Neural progenitor cell (in vitro differentiated cells): ENCODE results near the gene DCTN4. TPM values are rescaled to one million over a fixed set of nuclear protein-coding genes. Genes with fewer than 3 reads are reported as not detected.

Experiments used
- DNase-seq: peaks from one replicate; pipeline ENCODE4 v3.0.0-alpha.2; 2016; ENCODE audit warnings: low spot score
- H2AFZ ChIP-seq: fragments of 200-600 bp; sonication (generic); replicated peaks from 2 replicates; pipeline ENCODE4 v1.6.1; 2016; ENCODE audit warnings: antibody characterized with exemption
- H3F3A ChIP-seq: fragments of 200-600 bp; sonication (generic); 2 replicates; pipeline ENCODE4 v1.6.1; 2016; ENCODE audit warnings: antibody characterized with exemption, low read depth
- H3K27ac ChIP-seq: fragments of 200-600 bp; sonication (generic); 2 replicates; pipeline ENCODE4 v1.5.1; 2016; ENCODE audit warnings: mild to moderate bottlenecking
- H3K27me3 ChIP-seq: fragments of 200-600 bp; sonication (generic); 2 replicates; pipeline ENCODE4 v1.6.1; 2016; ENCODE audit warnings: mild to moderate bottlenecking, moderate library complexity
- H3K36me3 ChIP-seq: fragments of 200-600 bp; sonication (generic); 2 replicates; pipeline ENCODE4 v1.5.1; 2016
- H3K4me1 ChIP-seq: fragments of 200-600 bp; sonication (generic); 2 replicates; pipeline ENCODE4 v1.6.1; 2016; ENCODE audit warnings: mixed run types
- H3K4me2 ChIP-seq: fragments of 200-600 bp; sonication (generic); 2 replicates; pipeline ENCODE4 v1.6.1; 2016
- H3K4me3 ChIP-seq: fragments of 200-600 bp; sonication (generic); 2 replicates; pipeline ENCODE4 v1.5.1; 2016
- H3K79me2 ChIP-seq: fragments of 200-600 bp; sonication (generic); 2 replicates; pipeline ENCODE4 v1.6.1; 2016; ENCODE audit warnings: low read depth
- H3K9ac ChIP-seq: fragments of 200-600 bp; sonication (generic); 2 replicates; pipeline ENCODE4 v1.6.1; 2016
- H3K9me3 ChIP-seq: fragments of 200-600 bp; sonication (generic); 2 replicates; pipeline ENCODE4 v1.5.1; 2016; ENCODE audit warnings: low read depth
- H4K20me1 ChIP-seq: fragments of 200-600 bp; sonication (generic); 2 replicates; pipeline ENCODE4 v1.6.1; 2016; ENCODE audit warnings: low read depth
- H3K27ac Mint-ChIP-seq: 3 replicates; pipeline ENCODE4 v1.8.0; 2021; ENCODE audit warnings: mixed read lengths
- H3K27me3 Mint-ChIP-seq: 2 replicates; pipeline ENCODE4 v1.8.0; 2022; ENCODE audit warnings: low read depth, mild to moderate bottlenecking, inconsistent platforms, moderate library complexity, mixed read lengths; ENCODE audit not compliant: insufficient read depth
- H3K36me3 Mint-ChIP-seq: 3 replicates; pipeline ENCODE4 v1.8.0; 2021; ENCODE audit warnings: mixed read lengths
- H3K4me1 Mint-ChIP-seq: 3 replicates; pipeline ENCODE4 v1.8.0; 2021; ENCODE audit warnings: mixed read lengths
- H3K4me3 Mint-ChIP-seq: 3 replicates; pipeline ENCODE4 v1.8.0; 2021; ENCODE audit warnings: mild to moderate bottlenecking, moderate library complexity, mixed read lengths
- H3K9me3 Mint-ChIP-seq: 3 replicates; pipeline ENCODE4 v1.8.0; 2020; ENCODE audit warnings: mixed read lengths
- EZH2 ChIP-seq: fragments of 200-600 bp; sonication (generic); IDR thresholded peaks from 2 replicates; pipeline ENCODE4 v1.6.1; 2017; ENCODE audit warnings: antibody characterized with exemption, mild to moderate bottlenecking, moderate library complexity
- EZH2phosphoT487 ChIP-seq: fragments of 200-600 bp; sonication (generic); IDR thresholded peaks from 2 replicates; pipeline ENCODE4 v1.6.1; 2017; ENCODE audit warnings: antibody characterized with exemption
- total RNA-seq: library from RNA; depleted of rRNA; stranded (reverse); fragments of >200 nt; gene quantifications from 2 replicates; pipeline ENCODE4 v1.2.3, GENCODE V29; 2015; ENCODE audit warnings: low replicate concordance
- TF ChIP-seq, protein P1 (sequence below): fragments of 200-600 bp; sonication (generic); IDR thresholded peaks from 2 replicates; pipeline ENCODE4 v1.5.1; 2017; ENCODE audit warnings: antibody characterized with exemption, mild to moderate bottlenecking

The DCTN4 gene
- total RNA-seq, 1 donor from 2014 or later: 65.8 TPM

DNA sequence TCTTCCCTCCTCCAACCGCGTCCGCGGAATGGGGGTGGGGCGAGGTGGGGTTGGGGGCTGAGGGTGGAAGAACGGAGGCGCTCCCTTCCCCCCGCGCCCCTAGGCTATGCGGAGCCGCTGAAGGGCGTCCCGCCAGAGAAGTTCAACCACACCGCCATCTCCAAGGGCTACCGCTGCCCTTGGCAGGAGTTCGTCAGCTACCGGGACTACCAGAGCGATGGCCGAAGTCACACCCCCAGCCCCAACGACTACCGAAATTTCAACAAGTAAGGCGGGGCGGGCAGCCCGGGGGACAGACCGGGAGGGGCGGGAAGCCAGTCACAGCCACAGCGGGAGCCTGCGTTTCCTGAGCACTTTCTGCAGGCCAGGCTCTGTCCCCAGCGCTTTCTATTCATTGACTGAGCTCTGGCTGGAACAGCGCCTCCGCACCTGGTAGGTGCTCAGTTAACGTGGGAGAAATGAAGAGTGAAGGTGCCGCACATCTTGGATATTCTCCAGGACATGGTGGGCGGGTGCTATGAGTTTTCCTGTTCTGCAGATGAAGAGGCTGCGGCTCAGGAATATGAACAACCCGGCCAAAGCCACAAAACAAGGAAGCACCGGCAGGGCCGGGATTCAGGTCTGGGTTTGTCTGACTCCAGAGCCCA is 86.5 kb downstream of the DCTN4 start:
- H3K27ac Mint-ChIP-seq: no peak overlapping the region
- peaks cover 33% of the 10 kb centered on the region for H3K27me3 ChIP-seq
- peaks cover 13% of the 10 kb centered on the region for H3K4me1 Mint-ChIP-seq
- peak overlapping the region; percentile 47 for H2AFZ ChIP-seq
- H3F3A ChIP-seq: peaks cover 16% of the 10 kb centered on the region
- H3K4me2 ChIP-seq: peak overlapping the region; percentile 98
- peak overlapping the region; percentile 60 for H3K4me3 ChIP-seq
- H3K9ac ChIP-seq: no peak overlapping the region
- TF ChIP-seq EZH2phosphoT487 (peak; percentile 39), EZH2 (no peak)
- TF ChIP-seq, protein P1, sequence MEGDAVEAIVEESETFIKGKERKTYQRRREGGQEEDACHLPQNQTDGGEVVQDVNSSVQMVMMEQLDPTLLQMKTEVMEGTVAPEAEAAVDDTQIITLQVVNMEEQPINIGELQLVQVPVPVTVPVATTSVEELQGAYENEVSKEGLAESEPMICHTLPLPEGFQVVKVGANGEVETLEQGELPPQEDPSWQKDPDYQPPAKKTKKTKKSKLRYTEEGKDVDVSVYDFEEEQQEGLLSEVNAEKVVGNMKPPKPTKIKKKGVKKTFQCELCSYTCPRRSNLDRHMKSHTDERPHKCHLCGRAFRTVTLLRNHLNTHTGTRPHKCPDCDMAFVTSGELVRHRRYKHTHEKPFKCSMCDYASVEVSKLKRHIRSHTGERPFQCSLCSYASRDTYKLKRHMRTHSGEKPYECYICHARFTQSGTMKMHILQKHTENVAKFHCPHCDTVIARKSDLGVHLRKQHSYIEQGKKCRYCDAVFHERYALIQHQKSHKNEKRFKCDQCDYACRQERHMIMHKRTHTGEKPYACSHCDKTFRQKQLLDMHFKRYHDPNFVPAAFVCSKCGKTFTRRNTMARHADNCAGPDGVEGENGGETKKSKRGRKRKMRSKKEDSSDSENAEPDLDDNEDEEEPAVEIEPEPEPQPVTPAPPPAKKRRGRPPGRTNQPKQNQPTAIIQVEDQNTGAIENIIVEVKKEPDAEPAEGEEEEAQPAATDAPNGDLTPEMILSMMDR: peak; percentile 4
- no peaks in the 10 kb centered on the region for H3K79me2 ChIP-seq
- H3K9me3 ChIP-seq: no peaks in the 10 kb centered on the region
- H3K9me3 Mint-ChIP-seq: peaks cover 2% of the 10 kb centered on the region
- DNase-seq: peak; percentile 65
- peak overlapping the region; percentile 85 for H3K4me3 Mint-ChIP-seq
- no peak overlapping the region for H3K27ac ChIP-seq
- peaks cover 5% of the 10 kb centered on the region for H3K4me1 ChIP-seq
- H3K36me3 Mint-ChIP-seq: no peaks in the 10 kb centered on the region
- H3K36me3 ChIP-seq: no peaks in the 10 kb centered on the region
- H4K20me1 ChIP-seq: no peaks in the 10 kb centered on the region
- H3K27me3 Mint-ChIP-seq: peaks cover 21% of the 10 kb centered on the region

GRCh38 chr5:150671509-150672236 is 87.1 kb downstream of the DCTN4 start:
- Histone ChIP-seq H3K79me2 (no peaks in the 10 kb centered on the region), H3K36me3 (no peaks in the 10 kb centered on the region), H3K9ac (no peak overlapping the region), H3K27ac (no peak overlapping the region), H3K4me3 (peak overlapping the region; percentile 60), H3K4me2 (peak overlapping the region; percentile 98), H2AFZ (peak overlapping the region; percentile 47), H3K27me3 (peaks cover 33% of the 10 kb centered on the region), H3K9me3 (no peaks in the 10 kb centered on the region), H4K20me1 (no peaks in the 10 kb centered on the region), H3K4me1 (peaks cover 5% of the 10 kb centered on the region), H3F3A (peaks cover 16% of the 10 kb centered on the region)
- Mint-ChIP-seq H3K9me3 (peaks cover 2% of the 10 kb centered on the region), H3K4me1 (peaks cover 13% of the 10 kb centered on the region), H3K36me3 (no peaks in the 10 kb centered on the region), H3K27me3 (peaks cover 21% of the 10 kb centered on the region), H3K27ac (no peak overlapping the region), H3K4me3 (peak overlapping the region; percentile 85)
- TF ChIP-seq, protein P1: no peak
- TF ChIP-seq EZH2: peak; percentile 42
- TF ChIP-seq EZH2phosphoT487: peak; percentile 55
- peak; percentile 32 for DNase-seq

DNA sequence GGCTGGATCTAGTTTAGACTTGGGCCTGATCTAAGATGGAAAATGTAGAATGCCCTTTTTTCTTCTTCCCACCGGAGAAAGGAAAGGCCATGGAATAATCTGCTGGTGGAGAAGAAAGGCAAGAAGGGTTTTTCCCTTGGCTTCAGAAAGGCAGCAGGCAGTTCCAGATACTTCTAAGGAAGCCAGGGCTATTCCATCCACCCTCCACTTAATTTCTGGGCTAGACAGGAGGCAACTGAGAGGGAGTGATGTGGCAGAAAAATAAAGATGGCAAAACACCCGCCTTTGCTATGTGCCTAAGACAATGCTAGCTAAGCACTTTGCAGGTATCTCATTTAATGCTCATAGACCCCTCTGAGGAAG is 87.9 kb downstream of the DCTN4 start:
- Mint-ChIP-seq H3K36me3 (no peaks in the 10 kb centered on the region), H3K27me3 (peaks cover 21% of the 10 kb centered on the region), H3K4me1 (peaks cover 13% of the 10 kb centered on the region), H3K4me3 (peak overlapping the region; percentile 82), H3K27ac (no peak overlapping the region), H3K9me3 (peaks cover 2% of the 10 kb centered on the region)
- peaks cover 33% of the 10 kb centered on the region for H3K27me3 ChIP-seq
- no peaks in the 10 kb centered on the region for H3K79me2 ChIP-seq
- H4K20me1 ChIP-seq: no peaks in the 10 kb centered on the region
- no peaks in the 10 kb centered on the region for H3K9me3 ChIP-seq
- no peak overlapping the region for H3K9ac ChIP-seq
- H3K4me1 ChIP-seq: peaks cover 5% of the 10 kb centered on the region
- no peak overlapping the region for H3K27ac ChIP-seq
- H3K4me2 ChIP-seq: peak overlapping the region; percentile 98
- DNase-seq: no peak
- TF ChIP-seq, protein P1: no peak
- TF ChIP-seq EZH2phosphoT487 (no peak), EZH2 (no peak)
- H3F3A ChIP-seq: peaks cover 16% of the 10 kb centered on the region
- H3K4me3 ChIP-seq: peak overlapping the region; percentile 60
- H2AFZ ChIP-seq: no peak overlapping the region
- no peaks in the 10 kb centered on the region for H3K36me3 ChIP-seq
